Effector memory CD4-positive, alpha-beta T cell (primary cell): ENCODE data around the gene MDH1.
A peak's percentile ranks its signal among the peaks of the same experiment; 100 is the strongest.
"Not testable (repeated sequence)": the region's sequence is repeated elsewhere in the genome, so short reads cannot be mapped to it uniquely, and the experiment has no call there.

ENCODE experiments used
- DNase-seq, 3 donors: peaks; one replicate each; pipeline ENCODE4 v3.0.0-alpha.2; 2020
- H3K27ac ChIP-seq: 2 replicates; pipeline ENCODE4 v1.7.0; 2013; ENCODE audit warnings: mild to moderate bottlenecking, low read length, moderate library complexity; ENCODE audit not compliant: insufficient read depth, poor library complexity, severe bottlenecking
- H3K27me3 ChIP-seq: replicated peaks from 2 replicates; pipeline ENCODE4 v1.7.0; 2013; ENCODE audit warnings: mild to moderate bottlenecking, low read length; ENCODE audit not compliant: insufficient read depth, control insufficient read depth, poor library complexity, severe bottlenecking
- H3K36me3 ChIP-seq: 2 replicates; pipeline ENCODE4 v1.7.0; 2013; ENCODE audit warnings: mild to moderate bottlenecking, low read length, moderate library complexity; ENCODE audit not compliant: control insufficient read depth, insufficient read depth
- H3K4me1 ChIP-seq: 2 replicates; pipeline ENCODE4 v1.7.0; 2013; ENCODE audit warnings: low read length, mild to moderate bottlenecking; ENCODE audit not compliant: control insufficient read depth, insufficient read depth, poor library complexity, severe bottlenecking
- H3K4me3 ChIP-seq: 2 replicates; pipeline ENCODE4 v1.7.0; 2013; ENCODE audit warnings: low read length, low read depth, mild to moderate bottlenecking; ENCODE audit not compliant: insufficient read depth, poor library complexity, severe bottlenecking
- H3K9me3 ChIP-seq: 2 replicates; pipeline ENCODE4 v1.7.0; 2013; ENCODE audit warnings: mild to moderate bottlenecking, low read length, moderate library complexity; ENCODE audit not compliant: control insufficient read depth
- total RNA-seq, 3 donors: gene quantifications; one replicate each; lab custom pipeline; 2026; lab: John Stamatoyannopoulos, UW

The MDH1 gene
- 45.8 to 59.3 (median 49.8) reads per million in 3 donors for total RNA-seq

GRCh38 chr2:63588385-63589147 is at the start of gene MDH1, which contains the start of gene WDPCP:
MDH1 (plus strand) TSS chr2:63588963; CDS start chr2:63589044, 81 bp downstream.
WDPCP (minus strand) TSS chr2:63588477; CDS start chr2:63588271, 206 bp downstream.
- Histone ChIP-seq H3K36me3 (no peaks in the 10 kb centered on the region), H3K27ac (peak within 1 kb of the TSS; percentile 84), H3K4me1 (peaks cover 17% of the 10 kb centered on the region), H3K4me3 (peak within 1 kb of the TSS; percentile 78), H3K9me3 (no peaks in the 10 kb centered on the region), H3K27me3 (no peaks in the 10 kb centered on the region)
- peak; percentile 92 to 96 (median 94) for DNase-seq

GRCh38 chr2:63539416-63540162 is 49.2 kb upstream of the MDH1 start:
- Histone ChIP-seq H3K36me3 (no peaks in the 10 kb centered on the region), H3K27me3 (no peaks in the 10 kb centered on the region), H3K27ac (no peak overlapping the region), H3K4me3 (no peak overlapping the region), H3K9me3 (no peaks in the 10 kb centered on the region), H3K4me1 (no peaks in the 10 kb centered on the region)
- DNase-seq = no peak

GRCh38 chr2:63544017-63544627 is 44.6 kb upstream of the MDH1 start:
- Histone ChIP-seq H3K4me1 (no peaks in the 10 kb centered on the region), H3K9me3 (no peaks in the 10 kb centered on the region), H3K36me3 (no peaks in the 10 kb centered on the region), H3K27ac (no peak overlapping the region), H3K4me3 (no peak overlapping the region), H3K27me3 (no peaks in the 10 kb centered on the region)
- no peak for DNase-seq

DNA sequence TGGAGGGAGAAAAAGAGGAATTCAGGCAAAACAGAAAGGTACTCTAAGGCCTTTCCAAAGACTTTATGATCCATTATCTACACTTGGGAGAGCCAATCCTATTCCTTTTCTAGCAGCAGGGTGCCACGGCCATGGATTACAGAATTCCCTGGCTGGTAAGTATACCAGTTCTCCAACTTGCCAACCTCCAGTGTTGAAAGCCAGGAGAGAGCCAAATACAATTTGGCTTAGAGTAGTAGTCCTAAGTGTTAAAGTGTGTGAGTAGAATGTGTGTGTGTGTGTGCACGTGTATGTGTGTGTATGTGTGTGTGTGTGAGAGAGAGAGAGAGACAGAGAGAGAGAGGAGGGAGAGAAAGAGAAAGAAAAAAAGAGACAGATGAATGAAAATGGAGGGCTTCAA is 43.7 kb upstream of the MDH1 start:
- H3K27me3 ChIP-seq = no peaks in the 10 kb centered on the region
- no peak for DNase-seq
- H3K4me3 ChIP-seq = no peak overlapping the region
- no peaks in the 10 kb centered on the region for H3K9me3 ChIP-seq
- no peak overlapping the region for H3K27ac ChIP-seq
- no peaks in the 10 kb centered on the region for H3K36me3 ChIP-seq
- no peaks in the 10 kb centered on the region for H3K4me1 ChIP-seq

- H3K27ac ChIP-seq = no peak overlapping the region
These were observed 35.7 kb upstream of the MDH1 start for GRCh38 chr2:63553049-63553448.

DNA sequence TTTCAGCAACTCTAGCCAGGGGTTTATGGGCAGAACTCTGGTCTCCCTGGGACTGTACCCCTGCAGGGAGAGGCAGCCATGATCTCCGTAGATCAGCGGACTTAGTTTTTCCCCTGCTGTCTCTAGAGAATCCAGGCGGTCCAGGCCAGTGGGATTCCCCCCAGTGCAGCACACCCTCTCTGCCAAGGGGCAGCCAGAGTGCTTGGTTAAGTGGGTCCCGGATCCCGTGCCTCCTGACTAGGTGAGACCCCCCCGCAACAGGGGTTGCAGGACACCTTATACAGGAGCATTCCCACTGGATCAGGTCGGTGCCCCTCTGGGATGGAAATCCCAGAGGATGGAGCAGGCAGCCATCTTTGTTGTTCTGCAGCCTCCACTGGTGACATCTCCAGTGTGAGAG is 33.5 kb upstream of the MDH1 start:
- Histone ChIP-seq H3K36me3 (no peaks in the 10 kb centered on the region), H3K4me3 (no peak overlapping the region), H3K4me1 (no peaks in the 10 kb centered on the region), H3K27me3 (no peaks in the 10 kb centered on the region), H3K9me3 (no peaks in the 10 kb centered on the region), H3K27ac (no peak overlapping the region)
- no peak for DNase-seq

More at GRCh38 chr2:63553049-63553448, 35.7 kb upstream of the MDH1 start:
- H3K36me3 ChIP-seq = no peaks in the 10 kb centered on the region
- DNase-seq = no peak
- H3K9me3 ChIP-seq = no peaks in the 10 kb centered on the region
- H3K4me1 ChIP-seq = no peaks in the 10 kb centered on the region
- H3K4me3 ChIP-seq = no peak overlapping the region
- H3K27me3 ChIP-seq = no peaks in the 10 kb centered on the region

GRCh38 chr2:63555931-63556330 is 32.8 kb upstream of the MDH1 start:
- H3K27ac ChIP-seq = no peak overlapping the region
- no peak for DNase-seq
- no peaks in the 10 kb centered on the region for H3K4me1 ChIP-seq
- no peaks in the 10 kb centered on the region for H3K9me3 ChIP-seq
- H3K4me3 ChIP-seq = no peak overlapping the region
- no peaks in the 10 kb centered on the region for H3K27me3 ChIP-seq
- no peaks in the 10 kb centered on the region for H3K36me3 ChIP-seq

DNA sequence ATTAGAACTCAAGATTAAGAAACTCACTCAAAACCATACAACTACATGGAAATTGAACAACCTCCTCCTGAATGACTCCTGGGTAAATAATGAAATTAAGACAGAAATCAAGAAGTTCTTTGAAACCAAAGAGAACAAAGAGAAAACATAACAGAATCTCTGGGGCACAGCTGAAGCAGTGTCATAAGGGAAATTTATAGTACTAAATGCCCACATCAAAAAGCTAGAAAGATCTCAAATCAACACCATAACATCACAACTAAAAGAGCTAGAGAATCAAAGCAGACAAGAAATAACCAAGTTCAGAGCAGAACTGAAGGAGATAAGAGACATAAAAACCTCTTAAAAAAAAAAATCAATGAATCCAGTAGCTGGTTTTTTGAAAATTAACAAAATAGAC is 30.9 kb upstream of the MDH1 start:
- not testable (repeated sequence) for H3K4me1 ChIP-seq, H3K9me3 ChIP-seq, H3K27me3 ChIP-seq, DNase-seq, H3K4me3 ChIP-seq, H3K36me3 ChIP-seq, H3K27ac ChIP-seq

- H3K27me3 ChIP-seq, H3K36me3 ChIP-seq, H3K27ac ChIP-seq, H3K4me1 ChIP-seq, H3K9me3 ChIP-seq, DNase-seq, H3K4me3 ChIP-seq: not testable (repeated sequence)
These were observed 29.8 kb upstream of the MDH1 start for GRCh38 chr2:63558922-63559321.

DNA sequence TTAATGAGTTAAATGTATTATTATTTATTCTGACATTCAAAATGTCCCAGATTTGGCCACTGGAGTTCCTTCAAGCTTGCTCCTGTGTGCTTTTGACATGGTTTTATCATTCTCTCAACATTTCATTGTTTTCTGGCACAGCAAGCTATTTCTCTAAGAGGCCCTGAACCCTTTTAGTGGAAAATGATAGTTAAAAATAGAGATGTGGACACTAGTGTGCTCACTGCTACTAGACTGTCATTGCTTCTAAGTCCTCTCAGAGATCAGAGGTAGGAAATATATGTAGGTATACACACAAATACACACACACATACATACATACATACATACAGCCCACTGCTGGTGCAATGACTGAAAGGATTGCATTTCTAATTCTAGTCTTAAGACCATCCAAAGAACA is 26.0 kb upstream of the MDH1 start:
- Histone ChIP-seq H3K27ac (no peak overlapping the region), H3K4me1 (no peaks in the 10 kb centered on the region), H3K9me3 (no peaks in the 10 kb centered on the region), H3K4me3 (no peak overlapping the region), H3K27me3 (no peaks in the 10 kb centered on the region), H3K36me3 (no peaks in the 10 kb centered on the region)
- no peak for DNase-seq
